HK-2 (cell line): ENCODE data around the gene EDEM3.

ENCODE experiments used
- DNase-seq: peaks from one replicate; pipeline ENCODE4 v3.0.0-alpha.2; 2018; ENCODE audit not compliant: unreplicated experiment

The EDEM3 gene

GRCh38 chr1:184643661-184644060, 111.0 kb downstream of the EDEM3 start:
- no peak for DNase-seq

- no peak for DNase-seq
These were observed 112.8 kb downstream of the EDEM3 start for GRCh38 chr1:184641894-184642293.

- DNase-seq, result no peak
These were observed 114.2 kb downstream of the EDEM3 start for GRCh38 chr1:184640505-184640904.
